Heart right ventricle (tissue), 16 donors: ENCODE results near the gene ADAM12. TPM values are rescaled to one million over a fixed set of nuclear protein-coding genes. Genes with fewer than 3 reads are reported as not detected.

Source experiments
- ATAC-seq, 8 donors: fragments of 200-7000 bp; cut with Tn5 transposase; one replicate each; pipeline ENCODE4 v1.9.1; 2020; ENCODE audit warnings: mild to moderate bottlenecking in 8 of 8, moderate library complexity in 8 of 8, moderate number of reproducible peaks in 1 of 8
- DNase-seq, 2 donors: peaks; one replicate each; pipeline ENCODE4 v3.0.0-alpha.2; 2020
- H3K27ac ChIP-seq, 10 donors: fragments of 200-600 bp; sonication (generic) in 2 of 10; one replicate each; pipeline versions ENCODE4 v1.5.0 to v1.8.0; 2020 to 2022; ENCODE audit warnings: mild to moderate bottlenecking in 3 of 10
- H3K27me3 ChIP-seq, 7 donors: fragments of 200-600 bp; one replicate each; pipeline ENCODE4 v1.8.0; 2021 to 2022; ENCODE audit warnings: mild to moderate bottlenecking in 2 of 7
- H3K36me3 ChIP-seq, 9 donors: fragments of 200-600 bp; sonication (generic) in 1 of 9; one replicate each; pipeline versions ENCODE4 v1.5.0 to v1.8.0; 2020 to 2022; ENCODE audit warnings: mild to moderate bottlenecking in 2 of 9
- H3K4me1 ChIP-seq, 9 donors: fragments of 200-600 bp; sonication (generic) in 1 of 9; one replicate each; pipeline versions ENCODE4 v1.5.0 to v1.8.0; 2020 to 2022; ENCODE audit warnings: mild to moderate bottlenecking in 4 of 9
- H3K4me3 ChIP-seq, 10 donors: fragments of 200-600 bp; sonication (generic) in 2 of 10; one replicate each; pipeline versions ENCODE4 v1.5.0 to v1.8.0; 2020 to 2022; ENCODE audit warnings: mild to moderate bottlenecking in 7 of 10, moderate library complexity in 2 of 10
- H3K9me3 ChIP-seq, 11 donors: fragments of 200-600 bp in 10 of 11; sonication (generic) in 2 of 11; one replicate each; pipeline versions ENCODE4 v1.5.0 to v1.8.0; 2013 to 2022; ENCODE audit warnings: mild to moderate bottlenecking in 2 of 11, control low read depth in 1 of 11, moderate library complexity in 1 of 11
- CTCF ChIP-seq, 9 donors: fragments of 200-600 bp; sonication (generic) in 2 of 9; IDR thresholded peaks; one replicate each; pipeline versions ENCODE4 v1.5.0 to v1.8.0; 2021 to 2022; ENCODE audit warnings: antibody characterized with exemption in 9 of 9, mild to moderate bottlenecking in 5 of 9, moderate library complexity in 1 of 9
- WGBS, 2 donors: extraction: QIAGEN DNeasy Blood & Tissue Kit; methylation state at CpG; one replicate each; pipeline ENCODE4 v1.1.7; 2013; ENCODE audit warnings: inconsistent platforms in 1 of 2; 5-methylcytosine and 5-hydroxymethylcytosine counted together
- intact Hi-C, 10 donors: fragments of 100-400 bp; cut with DNase I; formaldehyde crosslinking; loops; one replicate each; pipeline versions ENCODE4 v1.11.1 to v1.14.2; 2022
- polyA plus RNA-seq, 2 donors: library from polyadenylated mRNA; stranded (reverse); fragments of 200-250 nt; gene quantifications; one replicate each; pipeline ENCODE4 v1.2.3, GENCODE V29; 2013
- total RNA-seq, 10 donors: library from RNA; stranded (reverse); fragmentation: NEBNext Ultra II Directional in 3 of 10; extraction: Animal tissue kit (Norgen Biotek cat#: 25700) in 3 of 10; gene quantifications; one replicate each; pipeline versions ENCODE4 v1.2.1 to v1.2.4, GENCODE V29; 2021 to 2023
- donor health status: Arrhythmogenic right ventricular cardiomyopathy.
- donor health status: ischemic (EF 13 %, LVEDD 7.1; RV severe dilation, severe dysfunction).
- donor health status: healthy with polysubstance abuse.
- donor health status: DM: no; HTN: yes; CAD: no.
- donor health status: DM: no; HTN: no; CAD: no.
- donor health status: ischemic (EF 25% LVEDD 6.9; RV normal size, moderate dysfunction).
- donor health status: ischemic (EF 25% LVEDD 5.7; RV mildly dilated, moderate dysfunction).
- donor health status: healthy.
- donor health status: DM: yes; HTN: yes; CAD: no.
- donor health status: Ischemic cardiomyopathy.
- donor health status: ischemic (EF 35%, LVEDD 5.7; RV mildly dilated, moderate dysfunction).
- donor health status: nonischemic (EF 11% LVEDD 7.7; RV severe dilation, severe dysfunction).
- donor health status: DM: yes; HTN: yes; CAD: no.
- donor health status: PGD.
- donor health status: ischemic (EF 29% LVEDD 5.4; RV normal size, mild dysfunction).
- donor health status: nonischemic (EF 23%, LVEDD 6.1; RV moderate dilation, normal function).

Gene ADAM12
- total and polyA plus RNA-seq, 12 donors: 0.07 to 6.9 (median 0.47) TPM

GRCh38 chr10:125984865-125985495, 403.3 kb downstream of the ADAM12 start:
- no peak overlapping the region for H3K27ac ChIP-seq
- intact Hi-C loops: loop anchor here (5.0 to 10.0 kb wide), 16 partner anchors 120 to 1872 kb away; partner anchors contain the start of gene ADAM12 (in 4 of the 10)
- peaks cover 0 to 4% (median 0%) of the 10 kb centered on the region in 9 donors for H3K4me1 ChIP-seq
- 87 to 88% methylated on average over 6 of the region's 6 CpGs for WGBS, 2 donors
- ATAC-seq (no peak), DNase-seq (no peak)
- peaks cover 0 to 3% (median 0%) of the 10 kb centered on the region in 7 donors for H3K27me3 ChIP-seq
- no peak overlapping the region for H3K4me3 ChIP-seq
- TF ChIP-seq CTCF (IDR thresholded peaks at IDR 0.05): no peak
- no peaks in the 10 kb centered on the region for H3K36me3 ChIP-seq
- H3K9me3 ChIP-seq: no peaks in the 10 kb centered on the region

GRCh38 chr10:125984346-125984745, 403.9 kb downstream of the ADAM12 start:
- WGBS, 2 donors: 67 to 75% methylated on average over 4 of the region's 4 CpGs
- H3K36me3 ChIP-seq: no peaks in the 10 kb centered on the region
- ATAC-seq (no peak), DNase-seq (no peak)
- peaks cover 0 to 3% (median 0%) of the 10 kb centered on the region in 7 donors for H3K27me3 ChIP-seq
- intact Hi-C loops: loop anchor here (5.0 to 10.0 kb wide), 16 partner anchors 120 to 1873 kb away; partner anchors contain the start of gene ADAM12 (in 4 of the 10)
- no peak overlapping the region for H3K27ac ChIP-seq
- no peaks in the 10 kb centered on the region for H3K9me3 ChIP-seq
- no peak for TF ChIP-seq CTCF (IDR thresholded peaks at IDR 0.05)
- peaks cover 0 to 4% (median 0%) of the 10 kb centered on the region in 9 donors for H3K4me1 ChIP-seq
- H3K4me3 ChIP-seq: no peak overlapping the region

GRCh38 chr10:125983656-125984055, 404.6 kb downstream of the ADAM12 start:
- no peaks in the 10 kb centered on the region for H3K36me3 ChIP-seq
- DNase-seq: no peak
- H3K4me1 ChIP-seq: peaks cover 0 to 4% (median 0%) of the 10 kb centered on the region in 9 donors
- WGBS, 2 donors: 94% methylated on average over 5 of the region's 5 CpGs
- H3K4me3 ChIP-seq: no peak overlapping the region
- H3K27me3 ChIP-seq: peaks cover 0 to 3% (median 0%) of the 10 kb centered on the region in 7 donors
- intact Hi-C loops: loop anchor here (2.0 to 10.0 kb wide), 21 partner anchors 119 to 1874 kb away; partner anchors contain the start of gene ADAM12 (in 4 of the 10)
- no peak for ATAC-seq
- TF ChIP-seq CTCF (IDR thresholded peaks at IDR 0.05): no peak
- no peak overlapping the region for H3K27ac ChIP-seq
- H3K9me3 ChIP-seq: no peaks in the 10 kb centered on the region

GRCh38 chr10:125983161-125983560, 405.1 kb downstream of the ADAM12 start:
- no peaks in the 10 kb centered on the region for H3K9me3 ChIP-seq
- no peak overlapping the region for H3K27ac ChIP-seq
- intact Hi-C loops: loop anchor here (2.0 to 10.0 kb wide), 21 partner anchors 118 to 1874 kb away; partner anchors contain the start of gene ADAM12 (in 4 of the 10)
- H3K36me3 ChIP-seq: no peaks in the 10 kb centered on the region
- H3K4me3 ChIP-seq: no peak overlapping the region
- WGBS, 2 donors: 48 to 69% methylated on average over 6 of the region's 6 CpGs
- peaks cover 0 to 4% (median 0%) of the 10 kb centered on the region in 9 donors for H3K4me1 ChIP-seq
- DNase-seq (no peak), ATAC-seq (no peak)
- H3K27me3 ChIP-seq: peaks cover 0 to 3% (median 0%) of the 10 kb centered on the region in 7 donors
- no peak for TF ChIP-seq CTCF (IDR thresholded peaks at IDR 0.05)
